Astrocyte of the spinal cord (primary cell): Measurements from ENCODE around the gene OR52B2.

Experiments used
- DNase-seq: peaks from one replicate; pipeline ENCODE4 v3.0.0; 2011; ENCODE audit warnings: low read depth, low spot score
- H3K4me3 ChIP-seq: 2 replicates; pipeline ENCODE4 v1.5.1; 2011; ENCODE audit warnings: low read depth, mild to moderate bottlenecking, low read length, moderate library complexity
- CTCF ChIP-seq: IDR thresholded peaks from 2 replicates; pipeline ENCODE4 v1.5.1; 2012; ENCODE audit warnings: low read depth, mild to moderate bottlenecking, low read length, inconsistent platforms
- in situ Hi-C: cut with HindIII; loops from 2 replicates; pipeline ENCODE4 v1.10.0; 2017; ENCODE audit warnings: low sequenced_read_pairs

The OR52B2 gene

GRCh38 chr11:6200975-6201374, 30.8 kb upstream of the OR52B2 start:
- no peak for TF ChIP-seq CTCF
- in situ Hi-C loops, result no loop called here
- no peak overlapping the region for H3K4me3 ChIP-seq
- DNase-seq, result no peak

- in situ Hi-C loops, result no loop called here
- no peak within 1 kb of the TSS for H3K4me3 ChIP-seq
- TF ChIP-seq CTCF, result no peak
- no peak for DNase-seq
Observed at GRCh38 chr11:6199174-6199810, 29.2 kb upstream of the OR52B2 start, which contains the start of gene OR52W1. TSS of gene OR52W1 (plus strand) at chr11:6199224. CDS start at chr11:6199224, 0 bp downstream.

- DNase-seq, result peak; percentile 42
- no peak overlapping the region for H3K4me3 ChIP-seq
- no peak for TF ChIP-seq CTCF
- in situ Hi-C loops, result no loop called here
Observed at GRCh38 chr11:6197466-6198200, 27.5 kb upstream of the OR52B2 start.

DNA sequence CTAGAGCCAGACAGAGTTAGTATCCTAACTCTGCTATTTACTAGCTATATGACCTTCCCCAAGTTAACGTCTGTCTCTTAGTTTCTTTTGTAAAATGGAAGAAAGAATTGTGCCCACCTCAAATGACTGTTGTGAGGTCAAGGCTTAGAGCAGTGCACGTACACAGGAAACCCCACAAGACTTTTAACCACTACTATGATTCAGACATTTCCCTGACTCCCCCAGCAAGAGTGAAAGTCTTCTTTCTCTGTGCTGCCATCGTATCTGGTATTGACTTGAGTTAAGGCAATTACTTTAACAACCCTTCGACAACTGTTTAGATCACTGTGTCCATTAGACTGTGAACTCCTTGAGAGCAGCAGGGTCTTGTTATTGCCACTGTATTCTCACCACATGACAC, 26.3 kb upstream of the OR52B2 start:
- DNase-seq, result no peak
- in situ Hi-C loops, result no loop called here
- no peak for TF ChIP-seq CTCF
- no peak overlapping the region for H3K4me3 ChIP-seq

GRCh38 chr11:6194065-6194581, 24.0 kb upstream of the OR52B2 start:
- DNase-seq, result no peak
- no peak overlapping the region for H3K4me3 ChIP-seq
- in situ Hi-C loops, result no loop called here
- TF ChIP-seq CTCF, result no peak

DNA sequence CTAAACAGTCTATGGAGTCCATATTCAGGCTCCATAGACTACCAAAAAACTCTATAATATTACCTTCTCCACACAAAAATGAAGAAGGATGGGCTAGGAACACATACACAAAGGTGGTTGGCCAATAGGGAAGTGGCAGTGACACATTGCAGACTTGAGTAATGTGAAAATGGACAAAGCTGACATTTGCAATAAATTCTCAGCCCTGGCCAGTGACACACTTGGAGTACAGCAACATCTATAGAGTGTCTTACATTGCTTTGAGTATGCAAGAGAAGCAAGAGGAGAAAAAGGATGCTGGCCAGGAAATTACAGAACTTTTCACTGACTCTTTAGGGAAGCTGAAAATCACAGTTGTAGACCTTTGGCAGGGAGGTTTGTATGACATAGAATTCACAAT, 21.6 kb upstream of the OR52B2 start:
- DNase-seq, result no peak
- no peak overlapping the region for H3K4me3 ChIP-seq
- in situ Hi-C loops, result no loop called here
- no peak for TF ChIP-seq CTCF
